Measurements from ENCODE around the gene PLEKHG2. TPM values are rescaled to one million over a fixed set of nuclear protein-coding genes. Genes with fewer than 3 reads are reported as not detected.

Gene PLEKHG2
- total and polyA plus RNA-seq, 9 of the 15 experiments (the other 6 are each of a cell fraction or from before 2014, with no cell fraction given), result 0.98 to 45.7 (median 9.8) TPM

- TF ChIP-seq ZNF695 (CRISPR knock-in tag; IDR thresholded peaks at IDR 0.05) (no peak), ID3 (CRISPR knock-in tag; IDR thresholded peaks at IDR 0.05) (no peak), ID3 (tag; IDR thresholded peaks at IDR 0.05) (no peak), RBM39 (optimal IDR thresholded peaks at IDR 0.05; ENCODE audit: low read depth, low read length) (no peak), CGGBP1 (CRISPR knock-in tag; IDR thresholded peaks at IDR 0.05) (no peak), YBX1 (IDR thresholded peaks at IDR 0.05) (no peak), CBFA2T3 (IDR thresholded peaks at IDR 0.05) (no peak), ELK3 (CRISPR knock-in tag; IDR thresholded peaks at IDR 0.05) (no peak), TAF7 (tag; IDR thresholded peaks at IDR 0.05) (peak; percentile 96), STAT6 (CRISPR knock-in tag; IDR thresholded peaks at IDR 0.05) (no peak), ATF4 (CRISPR knock-in tag; IDR thresholded peaks at IDR 0.05) (no peak), THRA (IDR thresholded peaks at IDR 0.05) (no peak), TRIM25 (IDR thresholded peaks at IDR 0.05; ENCODE audit: borderline replicate concordance) (no peak), ZFX (CRISPR knock-in tag; IDR thresholded peaks at IDR 0.05) (peak; percentile 83), RBM17 (IDR thresholded peaks at IDR 0.05; ENCODE audit: borderline replicate concordance, low read depth, low read length) (no peak), DDX20 (tag; IDR thresholded peaks at IDR 0.05; ENCODE audit: low read depth) (no peak), PHF21A (IDR thresholded peaks at IDR 0.05; ENCODE audit: borderline replicate concordance, low read depth) (no peak), PHF8 (IDR thresholded peaks at IDR 0.05; ENCODE audit: borderline replicate concordance, low read length) (peak; percentile 100), MAX (CRISPR knock-in tag; IDR thresholded peaks at IDR 0.05) (peak; percentile 92)
Measured at GRCh38 chr19:39435499-39436349, 23.3 kb downstream of the PLEKHG2 start, which contains the start of gene RPS16 (continued).
